Measurements from ENCODE around the gene RORC. TPM values are rescaled to one million over a fixed set of nuclear protein-coding genes. Genes with fewer than 3 reads are reported as not detected.

Gene RORC
- total RNA-seq, 1 donor, result not detected

- H3K4me3 ChIP-seq (ENCODE audit: low read depth, low read length), result no peak overlapping the region
- TF ChIP-seq CTCF (IDR thresholded peaks at IDR 0.05; ENCODE audit: insufficient read depth, low read depth, low read length), result no peak
- DNase-seq (ENCODE audit: low read depth), result no peak
These were observed 4.0 kb upstream of the RORC start for GRCh38 chr1:151835596-151835995.

- H3K4me3 ChIP-seq (ENCODE audit: low read depth, low read length), result no peak overlapping the region
- no peak for DNase-seq (ENCODE audit: low read depth)
- no peak for TF ChIP-seq CTCF (IDR thresholded peaks at IDR 0.05; ENCODE audit: insufficient read depth, low read depth, low read length)
These were observed 2.6 kb upstream of the RORC start for GRCh38 chr1:151834239-151834638.

GRCh38 chr1:151833172-151833900, 1.7 kb upstream of the RORC start:
- TF ChIP-seq CTCF (IDR thresholded peaks at IDR 0.05; ENCODE audit: insufficient read depth, low read depth, low read length), result no peak
- DNase-seq (ENCODE audit: low read depth), result no peak

GRCh38 chr1:151832318-151832980, 847 bp upstream of the RORC start:
- peak; percentile 17 for DNase-seq (ENCODE audit: low read depth)
- no peak for TF ChIP-seq CTCF (IDR thresholded peaks at IDR 0.05; ENCODE audit: insufficient read depth, low read depth, low read length)
- H3K4me3 ChIP-seq (ENCODE audit: low read depth, low read length), result no peak overlapping the region

More at GRCh38 chr1:151833172-151833900, 1.7 kb upstream of the RORC start:
- H3K4me3 ChIP-seq (ENCODE audit: low read depth, low read length), result no peak overlapping the region

- DNase-seq (ENCODE audit: low read depth), result no peak
- TF ChIP-seq CTCF (IDR thresholded peaks at IDR 0.05; ENCODE audit: insufficient read depth, low read depth, low read length), result no peak
These were observed 378 bp downstream of the RORC start for GRCh38 chr1:151831256-151831591.

GRCh38 chr1:151830055-151830454, 1.5 kb downstream of the RORC start:
- H3K4me3 ChIP-seq (ENCODE audit: low read depth, low read length), result no peak overlapping the region
- DNase-seq (ENCODE audit: low read depth), result no peak
- TF ChIP-seq CTCF (IDR thresholded peaks at IDR 0.05; ENCODE audit: insufficient read depth, low read depth, low read length), result no peak

More at GRCh38 chr1:151831256-151831591, 378 bp downstream of the RORC start:
- no peak overlapping the region for H3K4me3 ChIP-seq (ENCODE audit: low read depth, low read length)
